RKO (cell line): ENCODE data around the gene NEDD9.
A peak's percentile ranks its signal among the peaks of the same experiment; 100 is the strongest.

ENCODE experiments used
- DNase-seq: peaks from one replicate; pipeline ENCODE4 v3.0.0-alpha.2; 2016; ENCODE audit warnings: low spot score

The NEDD9 gene

DNA sequence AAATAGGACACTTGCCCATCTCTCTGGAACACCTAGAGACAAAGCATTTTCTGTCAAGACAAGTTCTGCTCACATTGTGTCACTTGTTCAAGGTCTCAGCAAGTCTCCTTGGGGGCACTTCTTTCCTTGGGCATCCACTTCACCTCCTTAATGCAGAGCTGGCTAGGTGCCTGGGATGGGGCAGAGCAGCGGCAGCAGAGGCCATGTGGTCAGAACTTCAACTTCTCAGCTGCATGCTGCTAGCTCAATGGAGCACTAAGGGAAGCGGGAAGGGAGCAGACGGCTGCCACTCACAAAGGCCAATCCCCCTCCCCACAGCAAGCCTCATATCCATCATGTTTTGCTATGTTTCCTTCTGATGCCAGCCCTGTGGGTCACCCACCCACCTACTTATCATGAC, 31.5 kb downstream of the NEDD9 start:
- no peak for DNase-seq

GRCh38 chr6:11200356-11200755, 32.1 kb downstream of the NEDD9 start:
- DNase-seq = no peak

DNA sequence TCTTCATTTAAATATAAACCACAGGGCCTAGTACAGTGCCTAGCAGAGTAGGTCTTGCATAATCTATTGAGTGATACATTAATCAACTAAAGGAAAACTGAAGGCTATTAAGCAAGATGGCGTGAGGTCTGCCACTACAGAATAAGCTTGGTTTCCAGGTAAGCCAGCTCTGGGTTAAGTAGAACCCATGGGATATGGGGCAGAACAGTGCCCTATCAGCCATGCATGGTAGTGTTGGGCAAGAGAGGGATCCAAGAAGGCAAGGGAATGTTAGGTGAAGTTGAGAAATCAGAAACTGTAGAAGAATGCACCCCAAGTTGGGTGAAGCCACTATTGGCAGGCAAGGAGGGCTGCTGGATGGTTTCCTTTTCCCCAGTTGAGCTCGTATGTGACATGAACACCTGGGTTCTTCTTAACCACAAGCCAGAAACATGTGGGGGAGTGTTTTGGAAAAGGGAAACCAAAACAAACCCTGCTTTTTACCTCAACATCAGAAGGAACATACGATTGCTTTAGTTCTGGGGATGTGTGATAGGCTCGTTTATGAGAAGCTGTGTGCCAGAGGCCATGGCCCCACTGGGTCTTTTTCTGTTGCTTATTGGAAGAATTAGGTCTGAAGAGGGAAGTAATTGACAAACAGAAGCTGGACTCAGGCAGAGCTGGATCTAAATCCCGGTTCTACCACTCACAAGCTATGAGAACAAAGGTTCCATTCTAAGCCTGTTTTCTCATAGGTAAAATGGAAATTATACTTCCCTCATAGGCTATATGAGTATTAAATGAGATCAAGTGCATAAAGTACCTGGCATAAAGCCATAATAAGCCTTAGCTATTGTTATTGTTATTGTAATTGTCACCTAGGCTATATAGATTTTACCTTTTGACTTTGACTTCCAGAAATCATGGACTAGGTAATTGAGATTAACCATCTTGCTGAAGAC, 33.5 kb downstream of the NEDD9 start:
- no peak for DNase-seq

GRCh38 chr6:11197850-11198249, 34.6 kb downstream of the NEDD9 start:
- DNase-seq = no peak

GRCh38 chr6:11197175-11197536, 35.3 kb downstream of the NEDD9 start:
- DNase-seq = no peak

- no peak for DNase-seq
These were observed 35.8 kb downstream of the NEDD9 start for GRCh38 chr6:11196511-11197174.

- no peak for DNase-seq
These were observed 37.9 kb downstream of the NEDD9 start for GRCh38 chr6:11194356-11195218.

DNA sequence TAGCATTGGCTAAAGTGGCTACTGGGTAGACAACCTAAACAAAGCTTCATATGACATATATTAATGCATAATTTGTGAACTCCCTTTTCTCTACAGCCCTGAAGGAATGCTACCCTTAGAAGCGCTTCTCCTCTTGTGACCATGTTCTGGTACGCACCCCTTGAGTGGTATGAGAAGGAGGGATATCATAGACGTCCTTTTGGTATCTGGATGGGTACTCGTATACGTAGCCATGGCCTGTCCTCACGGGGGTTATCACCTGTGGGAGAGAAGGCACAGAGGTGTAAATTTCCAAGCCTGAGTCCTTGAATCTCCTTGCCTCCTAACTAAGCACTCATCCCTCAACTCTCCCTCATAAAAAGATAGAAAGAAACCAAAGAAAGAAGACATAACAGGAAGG, 39.0 kb downstream of the NEDD9 start:
- DNase-seq = no peak

GRCh38 chr6:11192167-11192566, 40.3 kb downstream of the NEDD9 start:
- DNase-seq = no peak

DNA sequence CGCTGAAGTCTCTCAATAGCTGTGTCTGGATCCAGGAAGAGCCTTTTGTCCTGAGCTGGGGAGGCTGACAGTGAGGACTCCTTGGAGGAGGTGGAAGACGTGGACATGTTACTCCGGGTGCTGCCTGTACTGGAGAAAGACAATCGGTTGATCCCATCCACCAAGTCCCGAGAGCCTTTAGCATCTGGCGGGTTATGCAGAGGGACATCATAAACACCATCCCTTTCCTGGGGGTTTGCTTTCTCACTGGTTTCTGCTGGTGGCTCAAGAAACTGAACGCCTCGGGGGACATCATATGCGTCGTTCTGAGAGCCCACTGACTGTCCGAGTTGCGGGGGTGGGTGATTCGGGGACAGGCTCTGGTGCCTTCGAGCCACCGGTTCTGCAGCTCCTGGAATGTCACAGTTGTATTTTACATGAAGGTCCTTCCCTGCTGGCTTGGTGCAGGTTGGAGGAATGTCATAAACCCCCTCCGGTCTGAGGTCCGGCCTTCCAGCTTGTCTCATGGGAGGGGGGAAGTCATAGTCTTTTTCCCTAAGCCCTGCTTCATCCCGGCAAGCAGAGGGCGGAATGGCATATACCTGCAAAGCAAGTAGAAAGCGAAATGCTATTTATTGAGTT, 41.7 kb downstream of the NEDD9 start:
- DNase-seq = no peak

DNA sequence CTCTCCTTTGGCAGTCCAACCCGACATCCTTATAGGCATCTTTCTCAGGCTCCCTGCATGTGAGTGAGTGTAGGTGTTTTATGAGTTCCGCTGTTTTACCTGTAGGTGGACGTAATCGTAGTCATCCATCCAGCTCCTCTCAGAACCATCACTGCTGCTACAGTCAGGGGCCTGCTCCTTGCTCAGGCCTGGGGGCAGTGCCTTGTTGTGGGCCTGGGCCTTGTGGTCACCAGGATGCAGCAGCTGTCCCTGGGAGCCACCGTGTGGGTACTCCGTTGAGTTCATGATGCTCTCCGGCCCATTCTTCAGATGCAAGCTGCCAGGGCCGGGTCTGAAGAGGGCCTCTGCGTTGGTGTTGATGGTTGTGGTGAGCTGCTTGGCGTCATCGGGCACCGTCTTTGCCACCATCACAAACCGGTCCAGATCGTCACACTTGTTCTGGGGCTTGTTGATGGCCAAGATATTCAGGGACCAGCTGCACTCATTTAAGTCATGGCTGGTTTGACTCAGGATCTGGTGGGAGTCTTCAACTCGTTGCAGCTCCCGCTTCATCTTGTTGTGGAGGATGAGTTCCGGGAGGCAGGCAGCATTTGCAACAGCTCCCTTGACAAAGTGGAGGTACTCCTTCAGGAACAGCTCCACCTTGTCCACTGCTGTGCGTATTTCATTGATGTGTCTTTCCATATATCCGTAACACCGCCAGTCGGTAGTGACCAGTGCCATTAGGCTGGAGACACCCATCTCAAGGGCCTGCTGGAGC, 42.4 kb downstream of the NEDD9 start:
- DNase-seq = no peak

DNA sequence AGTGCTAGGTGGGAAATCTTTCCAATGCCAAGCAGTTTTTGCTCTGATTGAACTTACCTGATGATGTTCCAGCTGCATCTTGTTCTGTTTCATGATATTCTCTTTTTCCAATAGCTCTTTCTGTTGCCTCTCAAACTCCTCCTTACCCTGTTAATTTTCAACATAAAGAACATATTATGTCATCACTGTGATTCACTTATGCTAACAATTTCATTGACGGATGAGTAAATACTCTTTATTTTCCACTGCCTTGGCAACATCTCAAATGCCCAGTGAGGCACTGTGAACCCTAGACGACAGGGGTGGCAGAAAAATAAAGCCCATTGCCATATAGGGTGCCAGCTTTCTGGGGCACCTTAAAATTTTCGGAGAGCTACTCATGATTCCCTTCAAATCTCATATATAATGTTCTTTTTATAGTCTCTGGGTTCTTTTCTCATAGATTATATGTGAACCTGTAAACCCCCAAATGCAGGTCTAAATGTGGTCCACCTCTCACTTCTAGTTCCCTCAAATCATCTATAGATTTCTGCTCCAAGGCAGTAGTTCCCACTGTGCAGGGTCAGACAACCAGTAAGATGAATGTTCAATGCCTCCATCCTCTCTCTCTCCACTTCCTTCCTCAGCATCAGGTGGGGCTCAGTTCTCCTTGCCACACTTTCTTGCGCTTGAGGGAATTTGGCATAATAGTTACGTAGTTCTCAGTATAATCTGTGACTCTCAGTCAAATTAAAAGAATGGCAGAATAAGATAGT, 44.1 kb downstream of the NEDD9 start:
- DNase-seq = peak; percentile 14

DNA sequence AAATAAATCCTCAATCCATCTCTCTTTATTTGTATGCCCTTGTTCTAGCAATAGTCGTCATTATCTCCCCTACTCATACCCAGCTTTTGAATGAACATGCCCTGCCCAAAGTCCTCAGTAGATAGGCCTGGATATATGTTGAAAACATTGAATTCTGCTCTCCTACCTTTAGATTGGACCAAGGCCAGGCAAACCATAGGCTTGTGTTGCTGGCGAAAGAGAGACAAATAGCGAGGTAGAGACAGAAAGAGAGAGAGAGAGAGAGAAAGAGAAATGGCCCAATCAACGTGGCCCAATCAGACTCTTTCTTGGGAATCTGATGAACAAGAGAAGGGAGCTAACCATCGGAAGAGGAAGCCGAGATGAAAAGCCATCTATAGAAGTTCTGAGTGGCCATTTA, 45.2 kb downstream of the NEDD9 start:
- no peak for DNase-seq

DNA sequence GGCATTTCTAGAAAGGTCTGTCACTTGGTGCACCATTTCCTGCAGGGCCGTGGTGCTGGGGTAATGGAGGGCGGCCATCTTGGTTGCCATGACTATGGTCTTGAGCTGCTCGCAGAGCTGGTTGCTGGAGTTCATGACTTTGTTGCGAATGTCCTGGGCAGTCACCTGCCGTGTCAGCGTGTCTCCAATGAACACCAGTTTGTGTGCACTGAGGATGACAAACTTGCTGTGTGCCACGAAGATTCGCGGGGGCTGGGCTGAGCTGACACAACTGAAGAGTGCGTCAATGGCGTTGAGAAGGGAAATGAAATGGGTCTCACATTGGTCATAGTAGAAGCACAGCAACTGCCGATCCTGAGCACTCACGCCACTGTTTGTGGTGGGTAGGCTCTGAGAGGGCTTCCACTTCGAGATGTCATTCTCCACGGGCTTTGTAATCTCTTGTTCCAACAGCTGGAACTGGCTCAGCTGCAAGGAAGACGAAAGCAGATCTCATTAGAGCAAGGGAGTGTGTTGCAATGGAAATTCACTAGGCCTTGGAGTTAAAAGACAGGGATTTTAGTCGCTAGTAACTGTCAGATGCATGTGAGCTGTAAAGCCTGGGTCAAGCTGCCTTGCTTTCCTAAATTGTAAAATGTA, 47.1 kb downstream of the NEDD9 start:
- no peak for DNase-seq

GRCh38 chr6:11183761-11184362, 48.6 kb downstream of the NEDD9 start:
- no peak for DNase-seq

GRCh38 chr6:11181478-11182136, 50.9 kb downstream of the NEDD9 start:
- no peak for DNase-seq

DNA sequence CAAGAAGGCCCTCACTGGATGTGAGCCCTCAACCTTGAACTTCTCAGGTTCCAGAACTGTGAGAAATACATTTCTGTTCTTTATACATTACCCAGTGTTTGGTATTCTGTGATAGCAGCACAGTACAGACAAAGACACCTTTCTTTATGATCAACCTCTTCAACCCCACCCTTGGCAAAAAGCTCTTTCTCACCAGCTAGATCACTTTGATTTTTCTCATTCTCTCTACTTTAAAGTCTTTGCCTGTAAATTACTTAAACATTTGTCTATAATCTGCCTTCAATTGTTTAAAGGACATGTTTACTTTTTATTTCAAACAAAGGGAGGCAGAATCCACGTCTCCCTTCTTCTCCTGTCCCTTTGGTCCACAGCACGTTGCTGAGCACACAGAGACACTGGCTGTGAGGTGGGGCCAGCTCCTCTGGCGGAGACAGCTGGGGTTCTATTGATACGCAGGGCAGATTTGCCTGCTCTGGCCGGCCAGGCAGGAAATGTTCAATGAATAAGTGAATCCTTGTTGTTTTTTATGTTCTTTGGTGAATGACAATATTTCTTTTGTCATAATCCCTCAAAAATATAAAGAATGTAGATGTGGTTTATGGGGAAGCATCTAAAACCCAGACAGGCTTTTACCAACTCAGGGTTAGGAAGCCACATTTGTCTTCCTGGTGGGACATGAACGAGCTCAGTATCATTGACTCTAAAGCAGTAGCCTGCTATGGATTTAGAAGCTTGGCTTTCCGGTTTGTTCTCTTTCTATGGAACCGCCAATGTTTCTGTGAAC, 52.9 kb downstream of the NEDD9 start:
- no peak for DNase-seq

GRCh38 chr6:11179088-11179418, 53.4 kb downstream of the NEDD9 start:
- no peak for DNase-seq
